Activated CD4-positive, alpha-beta T cell treated with anti-CD3 and anti-CD28 coated beads, Interleukin-2, Interleukin-4, amounts not matched to agents 100 ng/mL and 50 ng/mL, durations not matched to agents 16 hours and 8 hours (primary cell): Measurements from ENCODE around the gene RPS15.
"Not testable (repeated sequence)": the region's sequence is repeated elsewhere in the genome, so short reads cannot be mapped to it uniquely, and the experiment has no call there.

Source experiments
- DNase-seq: peaks from one replicate; pipeline ENCODE4 v3.0.0-alpha.2; 2020; ENCODE audit warnings: low spot score

RPS15 gene

GRCh38 chr19:1402411-1403070 is 35.7 kb upstream of the RPS15 start:
- DNase-seq = no peak

GRCh38 chr19:1406774-1407527 is 31.2 kb upstream of the RPS15 start:
- DNase-seq = peak; percentile 99

GRCh38 chr19:1407528-1408299 is 30.5 kb upstream of the RPS15 start, which contains the start of gene DAZAP1:
DAZAP1 (plus strand) TSS chr19:1407586; CDS start chr19:1407774, 188 bp downstream.
- DNase-seq = no peak

GRCh38 chr19:1408300-1409203 is 29.6 kb upstream of the RPS15 start:
- DNase-seq = peak; percentile 50

GRCh38 chr19:1409204-1410005 is 28.8 kb upstream of the RPS15 start:
- DNase-seq = no peak

GRCh38 chr19:1410136-1410786 is 27.9 kb upstream of the RPS15 start:
- DNase-seq = no peak

GRCh38 chr19:1410789-1411188 is 27.4 kb upstream of the RPS15 start:
- no peak for DNase-seq

- peak; percentile 30 for DNase-seq
Measured at GRCh38 chr19:1411255-1412191, 26.7 kb upstream of the RPS15 start.

- no peak for DNase-seq
Measured at GRCh38 chr19:1412323-1412923, 25.8 kb upstream of the RPS15 start.

- DNase-seq = no peak
Measured at GRCh38 chr19:1412995-1413800, 25.0 kb upstream of the RPS15 start.

- DNase-seq = no peak
Measured at GRCh38 chr19:1416014-1416841, 22.0 kb upstream of the RPS15 start.

GRCh38 chr19:1417145-1417544 is 21.1 kb upstream of the RPS15 start:
- DNase-seq = no peak

GRCh38 chr19:1417681-1418495 is 20.3 kb upstream of the RPS15 start:
- no peak for DNase-seq

GRCh38 chr19:1418496-1418775 is 19.8 kb upstream of the RPS15 start:
- no peak for DNase-seq

GRCh38 chr19:1418951-1419738 is 19.1 kb upstream of the RPS15 start:
- no peak for DNase-seq

- not testable (repeated sequence) for DNase-seq
Measured at GRCh38 chr19:1420085-1420484, 18.1 kb upstream of the RPS15 start.
